ENCODE data around the gene PRKCD. TPM values are rescaled to one million over a fixed set of nuclear protein-coding genes. Genes with fewer than 3 reads are reported as not detected.

The PRKCD gene
- total RNA-seq = 3.7 and 4.5 TPM in 2 replicates

DNA sequence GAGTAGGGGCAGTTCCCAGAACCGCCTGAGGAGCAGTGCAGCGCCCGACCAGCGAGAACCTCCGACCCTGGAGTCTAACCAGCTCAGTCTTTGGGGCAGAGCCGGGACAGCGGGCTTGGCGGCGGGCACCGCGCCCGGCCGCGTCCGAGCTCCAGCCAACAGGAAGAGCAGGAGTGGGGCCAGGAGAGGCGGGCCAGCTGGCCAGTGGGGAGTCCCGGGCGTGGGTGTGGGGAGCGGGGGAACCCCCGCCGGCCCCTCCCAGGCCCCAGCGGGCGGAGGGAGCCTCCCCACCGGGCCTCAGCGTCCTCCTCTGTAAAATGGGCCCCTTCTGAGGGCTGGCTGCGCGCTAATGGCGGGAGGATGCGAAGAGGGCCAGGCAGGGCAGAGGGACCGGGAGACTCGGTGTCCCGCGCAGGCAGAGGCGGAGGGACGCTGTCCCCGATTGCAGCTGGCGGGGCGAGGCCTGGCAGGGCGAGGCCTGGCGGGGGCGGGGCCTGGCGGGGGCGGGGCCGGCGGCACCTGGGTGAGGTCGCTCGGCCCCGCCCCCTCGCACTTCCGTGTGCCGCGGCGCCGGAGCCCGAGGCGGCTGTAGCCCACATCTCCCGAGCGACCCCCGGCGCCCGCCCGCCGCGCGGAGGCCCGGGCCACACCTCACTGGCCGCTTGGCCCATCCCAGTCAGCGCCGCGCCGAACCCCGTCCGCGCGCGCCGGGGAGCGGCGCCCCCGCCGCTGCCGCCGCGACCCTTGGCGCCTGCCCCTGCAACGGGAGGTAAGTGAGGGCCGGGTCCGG lies at the start of gene PRKCD:
TSS of gene PRKCD (plus strand) at position 550 of the 790 bp plus-strand sequence. CDS start 17,214 bp downstream, outside the sequence.

DNA sequence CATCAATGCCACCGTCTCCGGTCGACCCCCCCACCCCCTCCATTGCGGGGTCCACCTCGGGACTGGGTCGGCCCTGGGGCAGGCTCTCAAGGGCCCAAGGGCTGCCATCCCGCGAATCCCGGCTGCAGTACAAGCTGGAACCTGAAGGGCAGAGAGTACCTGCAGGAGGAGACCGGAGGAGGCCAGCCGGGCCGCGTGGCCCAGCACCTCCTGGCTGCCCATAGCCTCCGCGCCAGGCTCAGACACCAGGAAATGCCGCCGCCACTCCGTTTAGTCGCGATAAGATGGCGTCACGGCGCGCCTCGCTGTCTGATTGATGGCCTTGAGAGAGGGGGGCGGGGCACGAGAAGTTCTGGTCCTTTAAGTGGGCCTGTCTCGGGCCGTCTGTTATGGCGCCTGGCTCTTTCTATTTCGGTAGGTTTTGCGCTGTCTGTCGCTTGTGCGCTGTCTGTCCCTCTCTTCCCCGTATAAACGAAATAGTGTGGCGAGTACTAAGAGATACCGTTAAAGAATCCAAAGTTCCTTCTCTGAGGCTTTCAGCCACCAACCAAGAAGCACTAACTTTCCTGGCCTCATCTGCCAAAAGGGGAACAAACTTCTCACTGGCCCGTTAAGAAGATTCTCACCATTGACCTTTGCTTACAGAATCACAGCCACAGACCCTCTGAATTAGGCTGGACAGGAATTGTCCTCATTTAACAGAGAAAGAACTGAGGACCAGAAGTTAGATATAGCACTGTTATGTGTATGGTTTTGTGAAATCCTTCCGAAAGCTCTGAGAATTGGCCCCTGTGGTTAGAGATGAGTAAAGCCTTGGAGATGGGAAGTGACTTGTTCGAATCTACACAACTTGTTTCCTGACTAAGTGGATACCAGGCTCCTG lies 30.6 kb upstream of the PRKCD start, which contains the start of gene RFT1:
TSS of gene RFT1 (minus strand) at position 257 of the 883 bp plus-strand sequence. CDS start at position 222, 35 bp downstream.

Other genes starting within 250 kb of the PRKCD start
- gene SFMBT1, start 115.1 kb upstream of the PRKCD start, total RNA-seq = 4.0 and 7.3 TPM in 2 replicates
- 12.5 and 13.0 TPM in 2 replicates for gene RFT1, start 30.8 kb upstream of the PRKCD start, total RNA-seq
- gene TKT, start 94.8 kb downstream of the PRKCD start, total RNA-seq = 590 and 717 TPM in 2 replicates
- 22.1 and 24.7 TPM in 2 replicates for gene DCP1A, start 186.3 kb downstream of the PRKCD start, total RNA-seq

All from hair follicle dermal papilla cell (primary cell).